ENCODE measurements around the gene HGS.

Gene HGS

DNA sequence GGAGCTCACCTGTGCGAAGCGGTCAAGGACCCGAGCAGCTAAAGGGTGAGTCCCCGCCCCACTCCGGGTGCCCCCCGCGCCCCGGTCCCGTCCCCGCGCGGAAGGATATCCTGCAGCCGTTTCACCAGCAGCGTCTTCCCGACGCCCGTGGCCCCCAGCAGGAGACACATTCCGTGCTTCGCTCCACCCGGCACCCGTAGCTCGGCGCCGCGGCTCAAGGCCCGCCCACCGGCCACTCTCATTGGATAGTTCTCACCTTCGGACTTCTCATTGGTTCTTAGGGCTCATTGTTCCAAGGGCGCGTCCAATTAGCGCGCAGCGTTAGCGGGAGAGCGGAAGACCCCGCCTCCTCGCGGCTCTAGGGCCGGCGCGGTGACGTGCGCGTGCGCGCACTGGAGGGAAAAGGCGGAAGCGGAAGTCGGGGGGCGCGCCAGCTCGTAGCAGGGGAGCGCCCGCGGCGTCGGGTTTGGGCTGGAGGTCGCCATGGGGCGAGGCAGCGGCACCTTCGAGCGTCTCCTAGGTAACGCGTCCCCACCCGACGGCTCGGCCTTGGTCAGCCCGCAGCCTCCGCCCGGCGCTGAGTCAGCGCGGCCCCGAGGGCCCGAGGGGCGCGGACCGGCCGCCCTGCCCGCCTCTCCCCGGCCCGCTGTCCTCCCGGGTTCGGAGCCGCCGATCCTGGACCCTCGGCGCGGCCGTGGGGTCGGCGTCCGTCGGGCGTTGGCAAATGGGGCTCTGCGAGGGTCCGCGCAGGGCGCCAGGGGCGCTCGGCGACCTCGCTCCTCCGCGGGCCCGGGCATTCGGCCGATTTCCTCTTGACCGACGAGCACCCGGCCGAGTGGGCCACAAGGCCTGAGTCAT is at the start of gene HGS, which contains the start of gene ARL16:
TSS of gene HGS (plus strand) at position 428 of the 858 bp plus-strand sequence. CDS start at position 484, 56 bp downstream.
TSS of gene ARL16 (minus strand) at position 214 of the 858 bp plus-strand sequence. CDS start at position 170, 44 bp downstream.
- peak; percentile 94 for DNase-seq

GRCh38 chr17:81635431-81635830 is 48.4 kb upstream of the HGS start:
- no peak for DNase-seq

DNA sequence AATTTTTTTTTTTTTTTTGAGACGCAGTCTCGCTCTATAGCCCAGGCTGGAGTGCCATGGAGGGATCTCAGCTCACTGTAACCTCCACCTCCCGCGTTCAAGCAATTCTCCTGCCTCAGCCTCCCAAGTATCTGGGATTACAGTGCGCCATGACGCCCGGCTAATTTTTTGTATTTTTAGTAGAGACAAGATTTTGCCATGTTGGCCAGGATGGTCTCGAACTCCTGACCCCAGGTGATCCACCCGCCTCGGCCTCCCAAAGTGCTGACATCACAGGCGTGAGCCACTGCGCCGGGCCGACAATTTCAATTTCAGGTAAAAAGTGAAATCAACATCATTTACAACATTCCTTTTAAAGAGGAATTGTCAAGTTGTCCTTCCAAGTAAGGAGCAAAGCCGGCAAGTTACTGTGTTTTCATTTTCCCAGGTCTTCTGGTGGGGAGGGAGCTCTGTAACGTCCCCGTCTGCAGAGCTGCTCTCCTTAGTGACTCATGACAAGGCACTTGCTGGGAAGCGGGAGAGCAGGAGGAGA is 47.8 kb upstream of the HGS start:
- DNase-seq, result no peak

DNA sequence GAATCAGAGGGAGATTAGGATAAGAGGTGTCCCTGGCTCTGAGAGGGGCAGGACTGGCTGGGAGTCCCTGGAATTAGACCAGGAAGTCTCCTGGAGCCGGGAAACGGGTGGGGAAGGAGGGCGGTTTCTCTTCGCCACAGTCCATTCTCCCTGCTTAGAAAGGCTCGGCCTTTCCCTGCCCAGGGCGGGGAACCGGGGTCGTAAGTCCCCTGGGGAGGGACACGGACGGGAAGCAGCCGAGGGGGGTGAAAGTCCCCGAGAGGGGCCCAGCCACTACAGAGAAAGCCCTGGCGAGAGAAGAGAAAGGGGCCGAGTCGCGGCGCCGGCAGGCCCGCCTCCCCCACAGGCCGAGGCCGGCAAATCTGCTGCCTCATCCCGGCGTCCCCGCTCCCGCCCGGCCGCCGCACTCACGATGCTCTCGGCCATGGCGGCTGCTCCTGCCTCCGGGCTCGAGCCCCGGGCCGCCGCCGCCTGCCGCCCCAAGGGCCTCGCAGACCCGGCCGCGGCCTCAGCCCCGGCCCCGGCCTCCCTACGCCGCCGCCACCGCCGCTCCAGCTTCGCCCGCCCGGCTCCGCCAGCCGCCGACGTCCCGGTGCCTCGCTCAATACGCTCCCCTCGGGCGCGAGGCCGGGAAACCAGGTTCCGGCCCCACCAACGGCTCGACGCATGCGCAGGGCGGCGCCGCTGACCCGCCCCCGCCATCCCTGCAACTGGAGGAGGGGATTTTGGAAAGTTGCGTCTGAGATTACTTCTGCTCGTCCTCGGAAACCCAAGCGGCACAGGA is 47.1 kb upstream of the HGS start, which contains the start of the genes NPLOC4 and TSPAN10:
TSS of gene NPLOC4 (minus strand) at position 608 of the 784 bp plus-strand sequence. CDS start at position 426, 182 bp downstream.
TSS of gene TSPAN10 (plus strand) at position 692 of the 784 bp plus-strand sequence. CDS start 5,217 bp downstream, outside the sequence.
- no peak for DNase-seq

- DNase-seq, result no peak
These were observed 45.1 kb upstream of the HGS start for GRCh38 chr17:81638683-81639082.

- DNase-seq, result no peak
These were observed 43.8 kb upstream of the HGS start for GRCh38 chr17:81640011-81640410.

DNA sequence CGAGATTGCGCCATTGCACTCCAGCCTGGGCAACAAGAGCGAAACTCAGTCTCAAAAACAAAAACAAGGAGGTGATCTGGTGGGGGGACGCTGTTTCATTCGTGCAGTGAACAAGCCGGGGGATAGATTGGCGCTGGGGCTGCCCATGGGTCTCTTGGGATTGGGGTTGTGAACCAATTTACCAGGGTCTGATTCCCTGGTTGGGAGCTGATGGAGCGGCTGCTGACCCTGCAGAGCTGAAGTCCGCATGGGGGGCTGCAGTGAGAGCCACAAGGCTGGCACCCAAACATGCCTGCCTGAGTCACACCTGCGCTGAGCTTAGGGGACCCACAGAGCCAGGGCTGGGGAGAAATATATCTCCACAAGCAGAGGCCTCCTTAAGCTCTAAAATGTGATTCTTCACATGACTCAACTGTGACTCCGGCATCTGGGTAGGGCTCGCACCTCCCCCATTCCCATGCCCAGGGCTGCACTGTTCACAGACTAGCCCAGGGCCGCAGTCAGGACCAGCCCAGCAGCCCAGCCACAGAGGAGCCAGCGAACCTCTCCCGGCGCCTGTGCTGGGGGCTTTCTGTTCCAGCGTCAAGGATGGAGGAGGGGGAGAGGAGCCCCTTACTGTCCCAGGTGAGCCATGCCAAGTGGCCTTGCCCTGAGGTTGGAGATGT is 41.9 kb upstream of the HGS start:
- DNase-seq, result no peak

DNA sequence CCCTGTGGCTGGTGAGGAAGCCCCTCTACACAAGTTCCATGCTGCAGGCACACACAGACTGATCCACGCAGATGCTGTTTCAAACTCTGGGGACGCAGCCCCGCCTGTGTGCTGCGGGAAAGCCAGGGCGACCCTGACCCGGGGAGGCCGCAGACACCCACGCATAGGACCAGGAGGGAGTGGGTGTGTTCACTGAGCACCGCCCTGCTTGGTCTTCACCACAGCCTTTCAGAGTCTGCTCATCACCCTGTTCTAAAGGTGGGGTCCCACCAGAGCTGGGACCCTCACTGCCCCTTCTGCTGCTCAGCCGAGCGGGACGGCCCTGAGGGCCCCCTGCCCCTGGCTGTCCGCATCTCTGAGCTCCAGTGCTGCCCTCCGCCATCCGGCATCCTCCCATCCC is 39.3 kb upstream of the HGS start:
- no peak for DNase-seq

DNA sequence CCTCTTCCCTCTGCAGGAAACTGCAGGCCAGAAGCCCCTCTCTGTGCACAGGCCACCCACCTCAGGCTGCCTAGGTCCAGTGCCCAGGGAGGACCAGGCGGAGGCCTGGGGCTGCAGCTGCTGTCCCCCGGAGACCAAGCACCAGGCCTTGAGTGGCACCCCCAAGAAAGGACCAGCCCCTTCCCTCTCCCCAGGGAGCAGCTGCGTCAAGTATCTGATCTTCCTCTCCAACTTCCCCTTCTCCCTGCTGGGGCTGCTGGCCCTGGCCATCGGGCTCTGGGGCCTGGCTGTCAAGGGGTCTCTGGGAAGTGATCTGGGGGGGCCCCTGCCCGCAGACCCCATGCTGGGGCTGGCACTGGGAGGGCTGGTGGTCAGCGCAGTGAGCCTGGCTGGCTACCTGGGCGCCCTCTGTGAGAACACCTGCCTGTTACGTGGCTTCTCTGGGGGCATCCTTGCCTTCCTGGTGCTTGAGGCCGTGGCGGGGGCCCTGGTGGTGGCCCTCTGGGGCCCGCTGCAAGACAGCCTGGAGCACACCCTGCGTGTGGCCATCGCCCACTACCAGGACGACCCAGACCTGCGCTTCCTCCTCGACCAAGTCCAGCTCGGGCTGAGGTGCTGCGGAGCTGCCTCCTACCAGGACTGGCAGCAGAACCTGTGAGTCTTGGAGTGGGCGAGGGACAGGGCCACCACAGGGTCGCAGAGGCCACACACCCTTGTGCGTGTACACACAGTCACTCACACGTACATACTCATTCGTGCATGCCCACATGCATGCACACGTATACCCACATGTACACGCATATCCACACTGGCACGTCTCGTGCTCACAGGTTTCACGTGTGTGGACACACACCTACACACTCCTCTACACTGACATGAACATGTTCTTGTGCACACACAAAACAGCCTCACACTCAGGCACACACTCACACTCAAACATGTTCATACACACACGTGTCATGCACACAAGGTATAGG is 38.5 kb upstream of the HGS start:
- DNase-seq, result no peak

DNA sequence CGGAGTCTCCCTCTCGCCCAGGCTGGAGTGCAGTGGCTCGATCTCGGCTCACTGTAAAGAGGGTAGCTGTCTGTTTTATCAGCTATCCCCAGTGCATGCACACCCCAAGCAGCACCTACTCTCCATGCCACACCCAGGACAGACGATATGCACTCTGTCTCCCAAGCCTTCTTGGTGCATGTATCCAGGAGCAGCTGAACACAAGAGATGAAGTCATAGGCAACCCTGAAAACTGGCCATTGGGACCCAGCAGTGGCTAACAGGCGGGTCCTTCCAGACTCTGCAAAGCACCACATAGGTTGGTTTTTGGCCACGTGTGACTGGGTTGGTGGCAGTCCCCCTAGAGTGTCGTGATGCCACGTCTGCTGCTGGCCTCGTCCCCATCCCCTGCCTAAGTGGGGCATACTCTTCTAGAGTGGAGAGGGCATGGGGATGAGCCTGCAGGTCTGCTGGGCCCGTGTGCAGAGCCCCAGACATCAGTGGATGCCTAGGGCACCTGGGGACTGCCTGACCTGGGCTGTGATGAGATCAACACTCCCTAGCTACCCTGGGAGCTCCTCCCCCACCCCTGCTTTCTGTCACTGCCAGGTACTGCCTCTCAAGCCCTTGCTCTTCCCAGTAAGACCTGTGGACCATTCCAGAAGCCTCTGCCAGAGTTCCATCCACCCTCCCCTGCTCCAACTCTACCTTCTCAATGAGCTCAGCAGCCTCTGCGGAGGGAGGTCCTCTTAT is 36.8 kb upstream of the HGS start:
- no peak for DNase-seq

- no peak for DNase-seq
These were observed 36.2 kb upstream of the HGS start for GRCh38 chr17:81647640-81648012.

GRCh38 chr17:81648013-81648706 is 35.7 kb upstream of the HGS start:
- DNase-seq, result no peak

DNA sequence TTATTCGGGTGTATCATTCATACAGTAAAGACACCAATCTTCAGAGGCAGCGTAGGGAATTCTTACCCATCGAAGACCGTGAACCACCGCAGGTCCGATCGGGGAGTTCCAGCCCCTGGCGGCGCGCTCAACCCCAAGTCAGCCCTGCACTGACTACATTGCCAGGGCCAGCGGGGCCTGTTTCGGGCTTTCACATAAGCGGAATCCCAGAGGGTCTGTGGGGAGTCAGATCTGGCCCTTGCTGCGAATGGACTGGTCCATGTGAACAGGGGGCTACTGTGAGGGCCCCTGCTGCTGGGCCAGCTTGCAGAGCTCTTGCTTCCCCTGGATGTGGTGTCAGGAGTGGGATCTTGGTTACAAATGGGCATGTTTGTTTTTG is 35.1 kb upstream of the HGS start:
- DNase-seq, result no peak

DNA sequence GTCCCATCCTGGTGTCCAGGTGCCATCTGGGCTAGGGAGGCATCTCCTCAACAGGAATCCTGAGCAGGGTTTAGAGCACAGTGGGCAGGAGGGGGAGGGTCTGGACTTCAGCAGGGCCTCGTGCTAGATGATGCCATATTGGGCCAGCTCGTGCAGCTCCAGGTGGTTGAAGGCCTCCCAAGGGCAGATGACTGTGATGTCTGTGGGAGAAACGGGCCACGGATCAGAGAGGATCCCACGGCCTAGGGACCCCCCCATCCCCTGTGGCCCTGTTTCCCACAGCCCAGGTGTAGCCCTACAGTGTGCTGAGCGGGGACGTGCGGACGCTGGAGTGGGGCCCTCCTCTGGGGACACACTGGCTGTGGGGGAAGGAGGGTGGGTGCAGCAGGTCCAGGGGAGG is 32.9 kb upstream of the HGS start:
- no peak for DNase-seq

DNA sequence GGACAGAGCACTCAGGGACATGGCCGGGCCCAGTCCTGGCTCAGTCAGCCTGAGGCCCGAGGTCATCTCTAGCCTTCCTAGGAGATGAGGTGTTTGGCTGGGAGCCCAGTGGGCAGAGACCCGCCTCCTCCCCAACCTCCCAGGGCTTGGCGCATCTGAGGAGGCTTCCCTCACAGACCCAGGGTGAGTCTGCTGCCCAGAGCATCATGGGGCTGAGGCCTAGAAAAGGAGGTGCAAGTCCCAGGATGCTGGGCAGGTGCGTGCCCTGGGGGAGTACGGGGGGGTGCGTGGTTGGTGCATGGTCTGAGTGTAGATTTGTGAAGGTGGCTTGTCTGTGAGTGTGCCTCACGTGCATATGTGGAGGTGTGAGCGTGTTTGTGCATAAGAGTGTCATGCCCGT is 32.1 kb upstream of the HGS start:
- no peak for DNase-seq

DNA sequence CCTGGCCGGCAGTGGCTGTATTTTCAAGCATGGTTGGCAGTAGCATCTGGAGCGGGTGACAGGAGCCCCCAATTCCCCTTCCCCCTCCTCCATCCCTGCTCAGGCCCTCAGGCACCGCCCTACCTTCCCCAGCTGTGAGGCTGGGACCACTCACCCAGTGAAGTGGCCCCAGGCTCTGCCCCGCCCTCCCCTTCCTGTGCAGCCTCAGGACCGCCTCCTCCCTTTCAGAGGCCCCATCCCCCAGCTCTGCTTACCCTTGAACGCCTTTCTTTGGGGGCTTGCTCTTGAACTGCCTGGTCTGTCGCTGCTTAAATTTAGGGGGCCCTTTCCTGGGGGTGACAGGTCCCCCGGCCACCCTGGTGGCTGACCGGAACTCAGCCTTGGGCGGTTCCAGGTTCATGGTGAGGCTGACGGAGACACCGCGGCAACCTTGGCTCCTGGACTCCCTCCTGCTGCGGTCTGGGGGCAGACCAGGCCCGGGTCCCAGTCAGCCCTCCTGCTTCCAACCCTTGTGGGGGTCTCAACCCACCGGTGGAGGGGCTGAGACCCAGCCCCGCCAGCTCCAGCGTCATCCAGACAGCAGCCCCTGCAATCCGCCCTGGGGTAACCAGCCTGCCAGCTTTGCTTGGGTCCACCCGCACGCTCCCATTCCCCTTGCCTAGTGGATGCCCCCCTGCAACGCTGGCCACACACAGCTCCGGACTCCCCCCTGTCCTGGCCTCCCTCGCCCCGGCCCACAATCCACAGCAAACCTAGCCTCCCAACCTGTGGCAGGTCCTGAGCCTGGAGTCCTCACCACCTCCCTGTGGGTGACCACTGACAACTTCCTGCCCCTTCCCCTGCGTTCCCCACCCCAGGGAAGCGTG is 30.7 kb upstream of the HGS start:
- DNase-seq, result no peak

DNA sequence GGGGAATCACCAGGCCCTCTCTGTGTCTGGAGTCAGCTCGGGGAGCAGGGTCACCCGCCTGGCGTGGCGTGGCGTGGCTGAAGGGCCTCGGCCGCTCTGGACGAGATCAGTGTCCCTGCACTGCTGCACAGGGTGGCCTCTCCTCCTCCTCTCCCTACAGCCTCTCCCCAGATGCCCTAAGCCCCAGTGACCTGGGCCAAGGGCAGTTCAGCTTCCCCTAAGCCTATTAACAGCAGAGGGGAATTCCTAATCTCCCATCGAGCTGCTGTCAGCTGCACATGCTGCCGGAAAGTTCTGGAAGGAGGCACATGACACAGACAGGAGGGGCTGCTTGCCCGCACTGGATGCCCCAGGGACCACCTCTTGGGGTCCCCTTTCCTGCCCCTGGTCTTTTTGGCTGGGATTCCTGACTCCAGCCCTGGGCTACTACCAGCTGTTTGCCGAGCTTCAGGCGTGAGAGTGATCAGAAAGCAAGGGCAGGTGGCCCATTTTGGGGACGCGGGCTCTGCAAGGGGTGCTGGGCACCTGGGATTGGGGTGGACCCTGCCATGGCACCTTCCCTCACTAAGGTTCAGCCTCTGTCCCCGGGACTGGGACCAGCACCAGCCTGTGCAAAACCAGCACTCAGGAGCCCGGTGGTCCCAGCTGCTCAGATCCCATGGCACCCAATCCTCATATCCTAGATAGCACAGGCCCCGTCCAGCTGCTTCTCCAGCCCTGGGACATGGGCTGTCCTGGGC is 28.3 kb upstream of the HGS start:
- no peak for DNase-seq

DNA sequence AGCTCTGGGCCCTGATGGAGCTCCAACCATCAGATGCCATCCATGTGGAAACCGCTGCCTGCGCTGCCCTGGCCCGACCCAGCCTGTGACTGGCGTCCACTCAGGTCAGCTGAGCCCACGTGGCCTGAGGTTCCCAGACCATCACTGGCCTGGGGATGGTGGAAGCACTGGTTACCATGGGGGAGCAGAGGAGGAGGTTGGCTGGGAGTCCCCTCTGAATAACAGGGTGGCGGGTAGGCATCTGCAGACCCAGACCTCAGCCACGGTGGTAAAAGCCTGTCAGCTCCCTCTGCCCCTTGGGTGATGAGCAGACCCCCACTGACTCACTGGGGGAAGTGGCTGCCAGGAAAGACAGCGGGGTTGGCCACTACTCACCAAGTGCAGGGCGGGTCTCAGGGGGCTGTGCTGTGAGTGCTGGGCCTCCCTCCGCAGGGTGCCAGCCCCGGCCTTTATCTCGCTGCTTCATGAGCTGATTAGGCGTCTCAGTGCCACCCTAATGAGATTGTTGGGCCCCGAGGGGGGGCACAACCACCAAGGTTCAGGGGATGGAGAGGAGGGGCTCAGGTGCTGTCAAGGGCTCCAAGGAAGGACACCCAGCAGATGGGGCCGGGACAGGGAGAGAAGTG is 27.6 kb upstream of the HGS start, which contains the start of gene PDE6G:
TSS of gene PDE6G (minus strand) at position 425 of the 626 bp plus-strand sequence. CDS start 3,237 bp downstream, outside the sequence.
- no peak for DNase-seq

Data from SIG-M5 (cell line).